Stimulated activated CD4-positive, alpha-beta T cell treated with anti-CD3 and anti-CD28 coated beads, TNF-alpha, amount 100 ng/mL, for 24 hours (primary cell): ENCODE data around the gene TTC28.
"Not testable (repeated sequence)": the region's sequence is repeated elsewhere in the genome, so short reads cannot be mapped to it uniquely, and the experiment has no call there.

Experiments
- DNase-seq, 3 experiments: peaks; one replicate each; pipeline ENCODE4 v3.0.0-alpha.2; 2020; ENCODE audit warnings: low read depth in 3 of 3

Gene TTC28

GRCh38 chr22:28604966-28605761 lies 74.5 kb downstream of the TTC28 start:
- no peak for DNase-seq

GRCh38 chr22:28601915-28602314 lies 77.7 kb downstream of the TTC28 start:
- DNase-seq = no peak

- DNase-seq = peak in 1 of 3 experiments; percentile 19
Observed at GRCh38 chr22:28600546-28601143, 79.0 kb downstream of the TTC28 start.

DNA sequence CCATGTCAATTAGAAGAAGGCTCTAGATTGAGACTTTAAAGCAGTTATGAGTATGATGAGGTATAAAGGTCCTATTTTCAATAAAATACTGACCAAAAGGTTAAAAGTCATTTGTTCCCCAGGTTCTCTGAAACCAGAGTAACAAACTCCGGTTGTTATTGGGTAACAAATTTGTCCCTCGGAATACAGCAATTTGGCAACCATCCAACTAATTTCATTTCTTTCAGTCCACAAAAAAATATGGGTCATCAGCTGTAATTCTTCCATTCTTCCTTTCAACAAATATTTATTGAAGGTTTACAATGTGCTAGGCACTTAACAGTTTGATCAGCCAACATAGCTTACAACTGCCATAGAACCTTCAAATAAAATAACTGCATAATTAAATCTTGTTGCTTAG lies 79.9 kb downstream of the TTC28 start:
- DNase-seq = no peak

DNA sequence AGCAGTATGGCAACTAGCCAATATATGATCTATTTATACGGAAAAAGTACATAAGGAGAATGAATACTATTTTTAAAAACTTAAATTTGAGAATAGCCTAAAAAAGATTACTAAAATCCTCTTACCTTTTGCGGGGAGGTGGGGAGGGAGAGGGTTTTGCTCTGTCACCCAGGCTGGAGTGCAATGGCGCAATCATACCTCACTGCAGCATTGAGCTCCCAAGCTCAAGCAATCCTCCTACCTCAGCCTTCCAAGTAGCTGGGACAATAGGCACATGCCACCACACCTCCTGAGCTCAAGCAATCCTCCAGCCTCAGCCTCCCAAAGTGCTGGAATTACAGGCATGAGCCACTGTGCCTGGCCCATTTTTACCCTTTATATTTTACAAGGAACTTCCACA lies 82.0 kb downstream of the TTC28 start:
- no peak for DNase-seq

DNA sequence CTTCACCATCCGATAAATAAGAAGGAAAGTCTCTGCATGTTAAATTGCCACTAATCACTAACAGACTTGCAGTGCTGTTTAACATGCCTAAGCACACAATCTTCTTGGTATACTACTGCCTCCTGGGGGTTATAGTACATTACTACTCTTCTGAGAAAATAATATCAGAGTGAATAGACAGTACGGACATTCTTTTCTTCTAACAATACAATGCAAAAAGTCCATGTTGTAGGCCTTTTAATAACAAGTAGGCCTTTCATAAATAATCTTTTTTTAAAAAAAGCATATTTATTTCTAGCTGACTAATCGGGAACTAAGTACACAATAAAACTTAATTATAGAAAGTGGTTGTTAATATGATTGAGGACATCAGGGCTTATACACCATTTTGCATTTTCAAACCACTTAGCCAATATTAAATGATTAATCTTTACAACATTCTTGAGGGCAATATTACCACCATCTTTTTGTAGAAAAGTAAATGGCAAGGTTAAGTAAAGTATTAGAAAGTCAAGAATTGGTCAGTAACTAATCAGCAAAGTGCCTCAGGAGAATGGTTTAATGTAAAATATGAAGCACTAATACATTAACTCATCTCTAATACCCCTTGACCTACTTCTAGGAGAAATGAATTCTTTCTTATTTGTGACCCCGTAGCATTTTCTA lies 84.7 kb downstream of the TTC28 start:
- no peak for DNase-seq

- no peak for DNase-seq
Observed at GRCh38 chr22:28594076-28594796, 85.4 kb downstream of the TTC28 start.

DNA sequence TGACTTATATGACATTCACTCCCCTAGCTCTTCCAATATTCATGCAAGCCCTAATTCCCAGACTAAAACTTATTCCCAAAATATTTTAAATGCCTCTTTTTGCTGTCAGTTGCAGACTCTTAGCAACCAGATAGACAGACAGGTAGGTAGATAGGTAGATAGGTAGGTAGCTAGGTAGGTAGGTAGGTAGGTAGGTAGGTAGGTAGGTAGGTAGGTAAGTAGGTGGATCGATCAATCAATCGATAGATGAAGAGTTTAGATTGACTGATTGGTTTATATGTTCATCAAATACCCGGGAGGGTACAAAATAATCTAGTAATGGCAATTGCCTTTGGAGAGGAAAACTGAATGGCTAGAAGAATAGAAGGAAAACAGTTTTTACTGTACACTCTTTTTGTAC lies 86.3 kb downstream of the TTC28 start:
- DNase-seq = no peak

- DNase-seq = no peak
Observed at GRCh38 chr22:28589102-28589750, 90.4 kb downstream of the TTC28 start.

- DNase-seq = no peak
Observed at GRCh38 chr22:28585324-28585723, 94.3 kb downstream of the TTC28 start.

DNA sequence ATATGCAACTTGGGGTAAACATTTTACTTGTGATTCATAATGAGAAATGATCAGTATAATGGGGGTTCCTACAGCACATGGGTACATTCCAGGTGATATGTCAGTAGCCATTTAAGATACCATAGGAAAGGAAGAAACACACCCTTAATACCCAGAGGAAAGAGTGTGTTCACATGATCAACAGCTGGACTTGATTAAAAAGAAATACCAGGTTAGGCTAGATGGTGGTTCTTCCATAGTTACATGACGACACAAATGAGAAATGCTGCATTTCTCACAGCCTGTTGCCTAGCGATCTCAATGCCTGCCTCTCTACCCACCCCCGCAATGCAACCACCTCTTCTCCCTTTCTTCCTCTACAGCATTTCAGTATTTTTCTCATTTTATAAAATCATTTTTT lies 96.8 kb downstream of the TTC28 start:
- no peak for DNase-seq

DNA sequence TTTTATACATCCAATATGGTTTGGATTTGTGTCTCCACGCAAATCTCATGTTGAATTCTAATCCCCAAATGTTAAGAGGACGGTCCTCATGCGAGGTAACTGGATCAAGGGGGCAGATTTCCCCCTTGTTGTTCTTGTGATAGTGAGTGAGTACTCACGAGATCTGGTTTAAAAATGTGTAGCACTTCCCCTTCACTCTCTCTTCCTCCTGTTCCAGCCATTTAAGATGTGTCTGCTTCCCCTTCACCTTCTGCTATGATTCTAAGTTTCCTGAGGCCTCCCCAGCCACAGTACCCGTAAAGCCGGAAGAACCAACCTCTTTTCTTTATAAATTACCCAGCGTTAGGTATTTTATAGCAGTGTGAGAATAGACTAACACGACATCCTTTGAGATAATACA lies 98.6 kb downstream of the TTC28 start:
- no peak for DNase-seq

- no peak for DNase-seq
Observed at GRCh38 chr22:28576162-28576561, 103.5 kb downstream of the TTC28 start.

- no peak for DNase-seq
Observed at GRCh38 chr22:28574159-28574788, 105.4 kb downstream of the TTC28 start.

DNA sequence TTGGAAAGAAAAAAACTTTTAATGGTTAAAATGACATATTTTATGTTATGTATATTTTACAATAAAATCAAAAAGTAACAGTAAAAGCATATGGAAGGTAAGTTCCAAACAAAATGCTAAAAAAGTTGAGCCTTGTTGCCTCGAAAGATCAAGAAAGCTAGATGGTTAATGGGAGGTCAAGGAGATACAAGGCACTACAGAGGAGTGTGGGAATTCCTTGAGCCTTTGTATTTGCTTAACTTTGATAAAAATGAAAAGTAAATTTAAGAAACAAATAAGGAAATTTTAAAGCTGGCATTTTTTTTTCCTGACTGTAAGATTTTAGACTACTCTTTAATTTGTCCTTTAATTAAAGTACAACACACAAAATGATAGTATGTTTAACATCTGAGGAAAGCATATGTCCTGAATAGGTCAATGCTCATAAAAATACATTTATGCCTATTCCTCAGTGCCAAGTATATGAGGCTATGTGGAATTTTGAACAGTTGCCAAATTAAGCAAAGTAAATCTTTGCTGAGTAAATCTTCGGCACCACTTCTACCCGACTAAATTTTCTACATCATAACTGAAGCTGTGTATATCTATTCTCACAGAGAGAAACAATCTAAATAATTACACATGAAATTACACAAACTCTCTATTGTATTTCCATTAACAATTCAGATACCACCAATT lies 108.8 kb downstream of the TTC28 start:
- no peak for DNase-seq

DNA sequence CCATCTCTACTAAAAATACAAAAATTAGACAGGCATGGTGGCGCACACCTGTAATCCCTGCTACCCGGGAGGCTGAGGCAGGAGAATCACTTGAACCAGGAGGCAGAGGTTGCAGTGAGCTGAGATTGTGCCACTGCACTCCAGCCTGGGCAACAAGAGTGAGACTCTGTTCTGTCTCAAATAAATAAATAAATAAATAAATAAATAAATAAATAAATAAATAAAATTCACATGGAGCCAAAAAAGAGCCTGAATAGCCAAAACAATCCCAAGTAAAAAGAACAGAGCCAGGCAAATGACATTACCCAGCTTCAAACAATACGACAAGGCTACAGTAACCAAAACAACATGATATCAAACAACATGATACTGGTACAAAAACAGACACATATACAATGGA lies 110.7 kb downstream of the TTC28 start:
- not testable (repeated sequence) for DNase-seq

DNA sequence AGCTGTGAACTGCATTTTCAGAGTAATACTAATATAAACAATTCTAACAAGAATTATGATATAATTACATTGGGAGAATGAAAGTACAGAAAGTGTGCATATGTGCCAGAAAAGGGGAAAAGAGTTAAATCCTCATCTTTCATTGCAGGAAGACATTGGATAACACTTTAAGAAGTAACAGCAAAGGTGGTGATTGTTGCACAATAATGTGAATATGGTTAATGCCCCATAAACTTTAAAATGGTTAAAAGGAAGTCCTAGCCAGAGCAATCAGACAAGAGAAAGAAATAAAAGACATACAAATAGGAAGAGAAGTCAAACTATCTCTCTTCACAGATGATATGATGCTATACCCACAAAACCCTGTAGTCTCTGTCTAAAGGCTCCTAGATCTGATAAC lies 111.5 kb downstream of the TTC28 start:
- DNase-seq = no peak

DNA sequence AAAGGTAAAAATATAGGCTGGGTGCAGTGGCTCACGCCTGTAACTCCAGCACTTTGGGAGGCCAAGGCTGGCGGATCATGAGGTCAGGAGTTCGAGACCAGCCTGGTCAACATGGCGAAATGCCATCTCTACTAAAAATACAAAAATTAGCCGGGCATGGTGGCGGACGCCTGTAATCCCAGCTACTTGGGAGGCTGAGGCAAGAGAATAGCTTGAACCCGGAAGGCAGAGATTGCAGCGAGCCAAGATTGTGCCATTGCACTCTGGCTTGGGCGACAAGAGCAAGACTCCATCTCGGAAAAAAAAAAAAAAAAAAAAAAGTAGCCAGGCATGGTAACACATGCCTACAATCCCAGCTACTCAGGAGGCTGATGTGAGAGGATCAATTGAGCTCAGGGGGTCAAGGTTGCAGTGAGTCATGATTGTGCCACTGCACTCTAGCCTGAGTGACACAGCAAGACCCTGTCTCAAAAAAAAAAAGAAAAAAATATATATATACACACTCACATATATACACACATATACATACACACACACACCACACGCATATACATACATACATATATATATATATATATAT lies 112.6 kb downstream of the TTC28 start:
- DNase-seq = not testable (repeated sequence)

DNA sequence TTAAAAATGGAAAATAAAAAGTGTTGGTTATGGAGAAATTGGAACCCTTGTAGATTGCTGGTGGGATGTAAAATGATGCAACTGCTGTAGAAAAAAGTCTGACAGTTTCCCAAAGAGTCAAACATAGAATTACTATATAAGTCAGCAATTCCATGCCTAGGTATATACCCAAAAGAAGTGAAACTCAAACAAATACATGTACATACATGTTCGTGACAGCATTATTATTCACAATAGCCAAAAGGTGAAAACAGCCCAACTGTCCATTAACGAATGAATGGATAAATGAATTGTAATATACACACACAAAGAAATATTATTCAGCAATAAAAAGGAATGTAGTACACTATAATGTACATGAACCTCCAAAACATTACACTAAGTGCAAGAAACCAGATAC lies 116.0 kb downstream of the TTC28 start:
- DNase-seq = no peak

DNA sequence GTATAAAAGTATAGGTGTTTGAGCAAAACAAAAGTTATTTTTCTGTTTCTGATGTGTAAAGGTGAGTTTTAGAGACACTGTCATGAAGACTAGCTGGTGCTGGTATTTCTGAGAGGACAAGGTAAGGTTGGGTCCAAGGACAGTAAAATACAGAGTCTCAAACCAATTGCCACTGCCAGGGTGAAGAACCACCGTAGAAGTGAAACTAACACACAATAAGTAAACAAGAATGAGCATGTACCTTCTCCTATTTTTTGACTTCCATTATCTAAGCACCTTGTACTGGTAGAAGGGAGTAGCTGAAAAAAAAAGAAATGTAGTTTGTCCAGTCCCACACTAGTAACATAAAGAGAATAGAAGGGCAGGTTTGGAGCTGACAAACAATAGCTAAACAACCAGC lies 117.3 kb downstream of the TTC28 start:
- DNase-seq = no peak

- not testable (repeated sequence) for DNase-seq
Observed at GRCh38 chr22:28560743-28561101, 118.9 kb downstream of the TTC28 start.
